ENCODE results near the gene CPT1A. TPM values are rescaled to one million over a fixed set of nuclear protein-coding genes. Genes with fewer than 3 reads are reported as not detected.

The CPT1A gene
- total RNA-seq (ENCODE audit: low replicate concordance) = 33.8 and 35.0 TPM in 2 replicates

GRCh38 chr11:68841718-68842426, at the start of gene CPT1A:
Gene CPT1A, minus strand, starts transcription at chr11:68841916. Its CDS starts 26,442 bp downstream, at chr11:68815474.

GRCh38 chr11:68751331-68751856, 90.3 kb downstream of the CPT1A start, which contains the start of gene TESMIN:
Gene TESMIN, minus strand, starts transcription at chr11:68751520. Its CDS starts 860 bp downstream, at chr11:68750660.

Other genes with a start within 250 kb of the CPT1A start
- gene GAL, start 157.4 kb downstream of the CPT1A start, total RNA-seq (ENCODE audit: low replicate concordance) = 0.23 TPM in 1 of 2 replicates, not detected in the other
- gene TESMIN, start 90.4 kb downstream of the CPT1A start, total RNA-seq (ENCODE audit: low replicate concordance) = 0.08 TPM in 1 of 2 replicates, not detected in the other
- gene MRPL21, start 61.9 kb upstream of the CPT1A start, total RNA-seq (ENCODE audit: low replicate concordance) = 48.2 and 82.8 TPM in 2 replicates
- gene IGHMBP2, start 62.0 kb upstream of the CPT1A start, total RNA-seq (ENCODE audit: low replicate concordance) = 6.5 and 9.9 TPM in 2 replicates
- not detected in 2 replicates for gene MRGPRD, start 139.1 kb upstream of the CPT1A start, total RNA-seq (ENCODE audit: low replicate concordance)
- gene MRGPRF, start 171.3 kb upstream of the CPT1A start, total RNA-seq (ENCODE audit: low replicate concordance) = 2.1 and 23.3 TPM in 2 replicates
- gene TPCN2, start 207.0 kb upstream of the CPT1A start, total RNA-seq (ENCODE audit: low replicate concordance) = 4.9 and 8.3 TPM in 2 replicates

All from smooth muscle cell of the coronary artery (primary cell).